ENCODE results near the gene MYO1B. TPM values are rescaled to one million over a fixed set of nuclear protein-coding genes. Genes with fewer than 3 reads are reported as not detected.

The MYO1B gene
- total RNA-seq, 2 experiments from 2014 or later, result 1.6 to 4.3 TPM

Other genes with a start within 250 kb of the MYO1B start
- 100 to 1,000 TPM; 385 to 515 TPM for gene STAT1, start 231.2 kb upstream of the MYO1B start, total RNA-seq
- gene STAT4, start 94.4 kb upstream of the MYO1B start, total RNA-seq, result 100 to 1,000 TPM; 101 to 109 TPM

Data from activated CD8-positive, alpha-beta memory T cell treated with anti-CD3 and anti-CD28 coated beads, Interleukin-2, amount 10 ng/mL, durations not matched to agents 7 days and 5 days (primary cell).